Measurements from ENCODE around the gene PHACTR4. TPM values are rescaled to one million over a fixed set of nuclear protein-coding genes. Genes with fewer than 3 reads are reported as not detected.
"Not testable (repeated sequence)": the region's sequence is repeated elsewhere in the genome, so short reads cannot be mapped to it uniquely, and the experiment has no call there.

The PHACTR4 gene
- total RNA-seq, 4 donors from 2014 or later: 9.1 to 17.7 (median 13.4) TPM

- no peak for DNase-seq
- Histone ChIP-seq H3K9me3 (no peaks in the 10 kb centered on the region), H3K4me3 (no peak overlapping the region), H3K27ac (no peak overlapping the region), H3K36me3 (no peaks in the 10 kb centered on the region), H3K27me3 (no peaks in the 10 kb centered on the region), H3K4me1 (peaks cover 9 to 16% of the 10 kb centered on the region in 2 donors)
- in situ Hi-C loops (cut with MboI; ENCODE audit: low sequenced_read_pairs in 4 of 4) (loop anchor here in 2 of 4 donors (25.0 kb wide), 2 partner anchors 213 to 513 kb away; partner anchors contain the start of gene RAB42 (in 1 of the 2)), intact Hi-C loops (cut with DNase I; ENCODE audit: low total_unique reads) (no loop called here)
- ATAC-seq: no peak
- no peak for TF ChIP-seq CTCF (IDR thresholded peaks at IDR 0.05 in 4 of 5, conservative IDR thresholded peaks at IDR 0.05 in 1 of 5)
- no peak for TF ChIP-seq POLR2A (IDR thresholded peaks at IDR 0.05)
Measured at GRCh38 chr1:28374297-28374696, 4.8 kb downstream of the PHACTR4 start.

DNA sequence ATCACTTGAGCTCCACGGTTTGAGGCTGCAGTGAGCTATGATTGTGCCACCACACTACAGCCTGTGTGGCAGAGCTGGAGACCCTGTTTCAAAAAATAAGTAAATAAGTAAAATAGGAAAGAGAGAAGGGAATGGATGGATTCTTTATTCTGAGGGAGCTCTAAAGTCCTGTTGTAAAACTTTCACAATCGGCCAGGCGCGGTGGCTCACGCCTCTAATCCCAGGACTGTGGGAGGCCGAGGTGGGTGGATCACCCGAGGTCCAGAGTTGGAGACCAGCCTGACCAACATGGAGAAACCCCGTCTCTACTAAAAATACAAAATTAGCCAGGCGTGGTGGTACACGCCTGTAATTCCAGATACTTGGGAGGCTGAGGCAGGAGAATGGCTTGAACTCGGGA lies 6.1 kb downstream of the PHACTR4 start:
- peaks cover 4 to 15% of the 10 kb centered on the region in 2 donors for H3K4me1 ChIP-seq
- H3K27ac ChIP-seq; H3K4me3 ChIP-seq; H3K36me3 ChIP-seq; DNase-seq; intact Hi-C loops (cut with DNase I; ENCODE audit: low total_unique reads); H3K27me3 ChIP-seq; H3K9me3 ChIP-seq; ATAC-seq; in situ Hi-C loops (cut with MboI; ENCODE audit: low sequenced_read_pairs in 4 of 4): not testable (repeated sequence)

DNA sequence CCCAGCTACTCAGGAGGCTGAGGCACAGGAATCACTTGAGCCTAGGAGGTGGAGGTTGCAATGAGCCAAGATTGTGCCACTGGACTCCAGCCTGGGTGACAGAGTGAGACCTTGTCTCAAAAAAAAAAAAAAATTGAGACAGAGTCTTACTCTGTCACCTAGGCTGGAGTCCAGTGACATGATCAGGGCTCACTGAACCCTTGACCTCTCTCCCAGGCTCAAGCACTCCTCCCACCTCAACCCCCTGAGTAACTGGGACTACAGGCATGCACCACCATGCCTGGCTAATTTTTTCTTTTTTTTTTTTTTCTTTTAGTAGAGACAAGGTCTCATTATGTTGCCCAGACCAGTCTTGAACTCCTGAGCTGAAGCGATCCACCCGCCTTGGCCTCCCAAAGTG lies 6.7 kb downstream of the PHACTR4 start:
- H3K9me3 ChIP-seq; intact Hi-C loops (cut with DNase I; ENCODE audit: low total_unique reads); H3K36me3 ChIP-seq; H3K4me3 ChIP-seq; H3K27me3 ChIP-seq; ATAC-seq; in situ Hi-C loops (cut with MboI; ENCODE audit: low sequenced_read_pairs in 4 of 4); DNase-seq; H3K4me1 ChIP-seq; H3K27ac ChIP-seq: not testable (repeated sequence)

GRCh38 chr1:28378906-28379305 lies 9.4 kb downstream of the PHACTR4 start:
- Histone ChIP-seq H3K36me3 (no peaks in the 10 kb centered on the region), H3K27ac (no peak overlapping the region), H3K4me1 (peaks cover 0 to 5% of the 10 kb centered on the region in 2 donors), H3K27me3 (no peaks in the 10 kb centered on the region), H3K4me3 (no peak overlapping the region), H3K9me3 (no peaks in the 10 kb centered on the region)
- TF ChIP-seq POLR2A (IDR thresholded peaks at IDR 0.05): no peak
- no peak for TF ChIP-seq CTCF (IDR thresholded peaks at IDR 0.05 in 4 of 5, conservative IDR thresholded peaks at IDR 0.05 in 1 of 5)
- intact Hi-C loops (cut with DNase I; ENCODE audit: low total_unique reads) (no loop called here), in situ Hi-C loops (cut with MboI; ENCODE audit: low sequenced_read_pairs in 4 of 4) (no loop called here)
- DNase-seq (no peak), ATAC-seq (no peak)

DNA sequence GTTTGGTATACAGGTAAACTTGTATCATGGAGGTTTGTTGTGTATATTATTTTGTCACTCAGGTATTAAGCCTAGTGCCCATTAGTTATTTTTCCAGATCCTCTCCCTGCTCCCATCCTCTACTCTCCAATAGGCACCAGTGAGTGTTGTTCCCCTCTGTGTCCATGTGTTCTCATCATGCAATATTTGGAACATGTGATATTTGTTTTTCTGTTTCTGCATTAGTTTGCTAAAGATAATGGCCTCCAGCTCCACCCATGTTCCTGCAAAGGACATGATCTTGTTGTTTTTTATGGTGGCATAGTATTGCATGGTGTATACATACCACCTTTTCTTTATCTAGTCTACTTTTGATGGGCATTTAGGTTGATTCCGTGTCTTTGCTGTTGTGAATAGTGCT lies 10.9 kb downstream of the PHACTR4 start:
- Histone ChIP-seq H3K27me3 (no peaks in the 10 kb centered on the region), H3K4me1 (peaks cover 0 to 9% of the 10 kb centered on the region in 2 donors), H3K4me3 (no peak overlapping the region), H3K27ac (no peak overlapping the region), H3K36me3 (no peaks in the 10 kb centered on the region), H3K9me3 (no peaks in the 10 kb centered on the region)
- intact Hi-C loops (cut with DNase I; ENCODE audit: low total_unique reads): no loop called here
- no peak for DNase-seq
- no peak for TF ChIP-seq POLR2A (IDR thresholded peaks at IDR 0.05)
- TF ChIP-seq CTCF (IDR thresholded peaks at IDR 0.05 in 4 of 5, conservative IDR thresholded peaks at IDR 0.05 in 1 of 5): no peak
- ATAC-seq: no peak
- in situ Hi-C loops (cut with MboI; ENCODE audit: low sequenced_read_pairs in 4 of 4): no loop called here

DNA sequence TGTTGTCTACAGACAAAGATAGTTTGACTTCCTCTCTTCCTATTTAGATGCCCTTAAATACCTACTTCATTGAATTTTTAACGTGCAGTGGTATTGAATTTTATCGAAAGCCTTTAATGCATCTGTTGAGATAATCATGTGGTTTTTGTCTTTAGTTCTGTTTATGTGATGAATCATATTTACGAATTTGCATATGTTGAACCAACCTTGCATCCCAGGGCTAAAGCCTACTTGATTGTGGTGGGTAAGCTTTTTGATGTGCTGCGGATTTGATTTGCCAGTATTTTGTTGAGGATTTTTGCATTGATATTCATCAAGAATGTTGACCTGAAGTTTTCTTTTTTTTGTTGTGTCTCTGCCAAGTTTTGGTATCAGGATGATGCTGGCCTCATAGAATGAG lies 14.2 kb downstream of the PHACTR4 start:
- intact Hi-C loops (cut with DNase I; ENCODE audit: low total_unique reads); in situ Hi-C loops (cut with MboI; ENCODE audit: low sequenced_read_pairs in 4 of 4); H3K27ac ChIP-seq; H3K9me3 ChIP-seq; H3K36me3 ChIP-seq; DNase-seq; H3K27me3 ChIP-seq; H3K4me3 ChIP-seq; ATAC-seq: not testable (repeated sequence)
- H3K4me1 ChIP-seq: peaks cover 0 to 21% of the 10 kb centered on the region in 2 donors

Data from gastrocnemius medialis (tissue), 4 donors.